ENCODE measurements around the gene RNF40. TPM values are rescaled to one million over a fixed set of nuclear protein-coding genes. Genes with fewer than 3 reads are reported as not detected.

The RNF40 gene
- total and polyA plus RNA-seq, 4 donors, result 54.1 to 103 (median 79.0) TPM

GRCh38 chr16:30731411-30731810, 30.7 kb upstream of the RNF40 start:
- no peak for TF ChIP-seq CTCF (IDR thresholded peaks at IDR 0.05; ENCODE audit: control extremely low read depth, extremely low read depth)
- H3K9me3 ChIP-seq (ENCODE audit: control insufficient read depth in 4 of 4, insufficient read depth in 3 of 4, low read length in 3 of 4), result no peaks in the 10 kb centered on the region
- H3K4me1 ChIP-seq (ENCODE audit: control insufficient read depth in 5 of 5, insufficient read depth in 5 of 5, low read length in 5 of 5), result no peaks in the 10 kb centered on the region
- ATAC-seq (ENCODE audit: insufficient read depth, low FRiP score) (no peak), DNase-seq (no peak)
- no peak overlapping the region for H3K9ac ChIP-seq (ENCODE audit: insufficient read depth in 1 of 2, low read length in 2 of 2)
- H3K36me3 ChIP-seq (ENCODE audit: control insufficient read depth in 4 of 4, insufficient read depth in 4 of 4, low read length in 4 of 4), result peaks cover 43 to 53% (median 49%) of the 10 kb centered on the region in 4 donors
- H3K4me3 ChIP-seq, result no peak overlapping the region
- H3K27me3 ChIP-seq (ENCODE audit: control insufficient read depth in 3 of 3, insufficient read depth in 3 of 3, low read length in 2 of 3), result no peaks in the 10 kb centered on the region
- WGBS, 2 donors, result 91 to 98% methylated on average over 3 of the region's 3 CpGs
- no peak overlapping the region for H3K27ac ChIP-seq (ENCODE audit: low read depth in 1 of 2, low read length in 1 of 2)

GRCh38 chr16:30736995-30737793, 24.9 kb upstream of the RNF40 start:
- H3K9ac ChIP-seq (ENCODE audit: insufficient read depth in 1 of 2, low read length in 2 of 2), result no peak overlapping the region
- no peak overlapping the region for H3K27ac ChIP-seq (ENCODE audit: low read depth in 1 of 2, low read length in 1 of 2)
- no peak for TF ChIP-seq CTCF (IDR thresholded peaks at IDR 0.05; ENCODE audit: control extremely low read depth, extremely low read depth)
- no peak for ATAC-seq (ENCODE audit: insufficient read depth, low FRiP score)
- H3K4me1 ChIP-seq (ENCODE audit: control insufficient read depth in 5 of 5, insufficient read depth in 5 of 5, low read length in 5 of 5), result peaks cover 0 to 9% (median 3%) of the 10 kb centered on the region in 5 donors
- 93 to 96% methylated on average over 17 of the region's 17 CpGs for WGBS, 2 donors
- no peaks in the 10 kb centered on the region for H3K9me3 ChIP-seq (ENCODE audit: control insufficient read depth in 4 of 4, insufficient read depth in 3 of 4, low read length in 3 of 4)
- DNase-seq, result no peak
- H3K36me3 ChIP-seq (ENCODE audit: control insufficient read depth in 4 of 4, insufficient read depth in 4 of 4, low read length in 4 of 4), result peaks cover 45 to 64% (median 51%) of the 10 kb centered on the region in 4 donors
- H3K27me3 ChIP-seq (ENCODE audit: control insufficient read depth in 3 of 3, insufficient read depth in 3 of 3, low read length in 2 of 3), result no peaks in the 10 kb centered on the region
- no peak overlapping the region for H3K4me3 ChIP-seq

DNA sequence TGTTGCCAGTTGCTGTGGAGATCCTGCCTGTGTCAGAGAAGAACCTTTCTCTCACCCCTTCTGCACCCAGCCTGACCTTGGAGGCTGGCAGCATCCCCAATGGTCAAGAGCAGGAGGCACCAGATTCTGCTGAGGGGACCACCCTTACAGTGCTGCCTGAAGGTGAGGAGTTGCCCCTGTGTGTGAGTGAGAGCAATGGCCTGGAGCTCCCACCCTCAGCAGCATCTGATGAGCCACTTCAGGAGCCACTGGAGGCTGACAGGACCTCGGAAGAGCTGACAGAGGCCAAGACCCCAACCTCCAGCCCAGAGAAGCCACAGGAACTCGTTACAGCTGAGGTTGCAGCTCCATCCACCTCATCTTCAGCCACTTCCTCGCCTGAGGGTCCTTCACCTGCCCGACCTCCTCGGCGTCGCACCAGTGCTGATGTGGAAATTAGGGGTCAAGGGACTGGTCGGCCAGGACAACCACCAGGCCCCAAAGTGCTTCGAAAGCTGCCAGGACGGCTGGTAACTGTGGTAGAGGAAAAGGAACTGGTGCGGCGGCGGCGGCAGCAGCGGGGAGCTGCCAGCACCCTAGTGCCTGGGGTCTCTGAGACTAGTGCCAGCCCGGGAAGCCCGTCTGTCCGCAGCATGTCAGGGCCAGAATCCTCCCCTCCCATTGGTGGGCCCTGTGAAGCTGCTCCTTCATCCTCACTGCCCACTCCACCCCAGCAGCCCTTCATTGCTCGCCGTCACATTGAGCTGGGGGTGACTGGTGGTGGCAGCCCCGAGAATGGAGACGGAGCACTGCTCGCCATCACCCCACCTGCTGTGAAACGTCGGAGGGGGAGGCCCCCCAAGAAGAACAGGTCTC, 24.1 kb upstream of the RNF40 start:
- no peak for TF ChIP-seq CTCF (IDR thresholded peaks at IDR 0.05; ENCODE audit: control extremely low read depth, extremely low read depth)
- Histone ChIP-seq H3K4me3 (no peak overlapping the region), H3K36me3 (ENCODE audit: control insufficient read depth in 4 of 4, insufficient read depth in 4 of 4, low read length in 4 of 4) (peaks cover 43 to 65% (median 49%) of the 10 kb centered on the region in 4 donors), H3K4me1 (ENCODE audit: control insufficient read depth in 5 of 5, insufficient read depth in 5 of 5, low read length in 5 of 5) (peaks cover 0 to 9% (median 3%) of the 10 kb centered on the region in 5 donors), H3K9me3 (ENCODE audit: control insufficient read depth in 4 of 4, insufficient read depth in 3 of 4, low read length in 3 of 4) (no peaks in the 10 kb centered on the region), H3K27me3 (ENCODE audit: control insufficient read depth in 3 of 3, insufficient read depth in 3 of 3, low read length in 2 of 3) (no peaks in the 10 kb centered on the region), H3K9ac (ENCODE audit: insufficient read depth in 1 of 2, low read length in 2 of 2) (no peak overlapping the region), H3K27ac (ENCODE audit: low read depth in 1 of 2, low read length in 1 of 2) (no peak overlapping the region)
- DNase-seq (no peak), ATAC-seq (ENCODE audit: insufficient read depth, low FRiP score) (no peak)
- WGBS, 2 donors, result 94% methylated on average over 25 of the region's 25 CpGs
